GM19240 (cell line): Measurements from ENCODE around the gene TOM1.
"Not testable (repeated sequence)": the region's sequence is repeated elsewhere in the genome, so short reads cannot be mapped to it uniquely, and the experiment has no call there.

Experiments
- DNase-seq: peaks from one replicate; pipeline ENCODE4 v3.0.0; 2011; ENCODE audit warnings: low spot score; ENCODE audit not compliant: insufficient read length

Gene TOM1

GRCh38 chr22:35345808-35346505 lies 46.3 kb downstream of the TOM1 start:
- DNase-seq: no peak

GRCh38 chr22:35346596-35347220 lies 47.0 kb downstream of the TOM1 start:
- no peak for DNase-seq

- no peak for DNase-seq
These were observed 47.8 kb downstream of the TOM1 start for GRCh38 chr22:35347462-35347861.

GRCh38 chr22:35348026-35348590 lies 48.4 kb downstream of the TOM1 start:
- no peak for DNase-seq

- no peak for DNase-seq
These were observed 49.0 kb downstream of the TOM1 start for GRCh38 chr22:35348703-35349102.

- DNase-seq: no peak
These were observed 49.6 kb downstream of the TOM1 start for GRCh38 chr22:35349368-35349703.

- DNase-seq: no peak
These were observed 50.2 kb downstream of the TOM1 start for GRCh38 chr22:35349704-35350538.

- peak; percentile 95 for DNase-seq
These were observed 51.1 kb downstream of the TOM1 start for GRCh38 chr22:35350539-35351503.

GRCh38 chr22:35352214-35353111 lies 52.8 kb downstream of the TOM1 start:
- no peak for DNase-seq

GRCh38 chr22:35353318-35353717 lies 53.6 kb downstream of the TOM1 start:
- no peak for DNase-seq

- no peak for DNase-seq
These were observed 54.4 kb downstream of the TOM1 start for GRCh38 chr22:35354068-35354467.

- no peak for DNase-seq
These were observed 58.4 kb downstream of the TOM1 start for GRCh38 chr22:35357883-35358621.

- no peak for DNase-seq
These were observed 59.8 kb downstream of the TOM1 start for GRCh38 chr22:35359380-35360065.

- no peak for DNase-seq
These were observed 61.4 kb downstream of the TOM1 start for GRCh38 chr22:35361001-35361558.

- DNase-seq: no peak
These were observed 63.9 kb downstream of the TOM1 start for GRCh38 chr22:35363566-35364086.

- DNase-seq: not testable (repeated sequence)
These were observed 64.5 kb downstream of the TOM1 start for GRCh38 chr22:35364230-35364629.

- DNase-seq: no peak
These were observed 67.7 kb downstream of the TOM1 start for GRCh38 chr22:35367331-35367886.

- no peak for DNase-seq
These were observed 68.7 kb downstream of the TOM1 start for GRCh38 chr22:35368386-35368785.
